Measurements from ENCODE around the gene WDR70.

- TF ChIP-seq HMGXB4 (CRISPR knock-in tag; IDR thresholded peaks at IDR 0.05): no peak
- no peak for TF ChIP-seq ZNF121 (CRISPR knock-in tag; IDR thresholded peaks at IDR 0.05)
- no peak for TF ChIP-seq SP1 (CRISPR knock-in tag; conservative IDR thresholded peaks at IDR 0.05)
- no peak for TF ChIP-seq MXD4 (CRISPR knock-in tag; IDR thresholded peaks at IDR 0.05; ENCODE audit: borderline replicate concordance)
- TF ChIP-seq NR2C2 (CRISPR knock-in tag; IDR thresholded peaks at IDR 0.05): no peak
- TF ChIP-seq CTCF (IDR thresholded peaks at IDR 0.05): no peak
- no peak for TF ChIP-seq TP53 (CRISPR knock-in tag; IDR thresholded peaks at IDR 0.05)
These were observed 33.4 kb downstream of the WDR70 start for GRCh38 chr5:37412515-37412914.

Measured in WTC11 (cell line).